ENCODE measurements around the gene S100PBP.

The S100PBP gene

GRCh38 chr1:32888677-32889420 is 71.4 kb downstream of the S100PBP start:
- DNase-seq, result no peak

GRCh38 chr1:32889731-32890278 is 72.4 kb downstream of the S100PBP start:
- no peak for DNase-seq

GRCh38 chr1:32890516-32891240 is 73.2 kb downstream of the S100PBP start:
- DNase-seq, result no peak

GRCh38 chr1:32891241-32891570 is 73.8 kb downstream of the S100PBP start:
- no peak for DNase-seq

- DNase-seq, result no peak
These were observed 74.2 kb downstream of the S100PBP start for GRCh38 chr1:32891630-32892029.

GRCh38 chr1:32892368-32893197 is 75.1 kb downstream of the S100PBP start:
- peak; percentile 25 to 29 for DNase-seq

GRCh38 chr1:32893198-32894018 is 76.0 kb downstream of the S100PBP start:
- DNase-seq, result no peak

GRCh38 chr1:32894019-32894600 is 76.7 kb downstream of the S100PBP start:
- DNase-seq, result no peak

GRCh38 chr1:32894681-32895080 is 77.2 kb downstream of the S100PBP start:
- DNase-seq, result no peak

- no peak for DNase-seq
These were observed 78.1 kb downstream of the S100PBP start for GRCh38 chr1:32895325-32896215.

- no peak for DNase-seq
These were observed 79.0 kb downstream of the S100PBP start for GRCh38 chr1:32896451-32896850.

GRCh38 chr1:32897082-32898049 is 79.9 kb downstream of the S100PBP start:
- no peak for DNase-seq

- DNase-seq, result no peak
These were observed 80.6 kb downstream of the S100PBP start for GRCh38 chr1:32898056-32898455.

GRCh38 chr1:32898958-32899357 is 81.5 kb downstream of the S100PBP start:
- DNase-seq, result no peak

- DNase-seq, result no peak
These were observed 82.3 kb downstream of the S100PBP start for GRCh38 chr1:32899586-32900296.

GRCh38 chr1:32900371-32900955 is 83.0 kb downstream of the S100PBP start:
- no peak for DNase-seq

GRCh38 chr1:32900956-32901822 is 83.7 kb downstream of the S100PBP start, which contains the start of gene TMEM54:
TSS of gene TMEM54 (minus strand) at chr1:32901389. CDS start at chr1:32901238, 151 bp downstream.
- DNase-seq, result no peak

Measured in CD4-positive, alpha-beta T cell treated with Interleukin-1 beta for 1 hour (primary cell).